Gastroesophageal sphincter (tissue), 4 donors: ENCODE measurements around the gene CHEK2. TPM values are rescaled to one million over a fixed set of nuclear protein-coding genes. Genes with fewer than 3 reads are reported as not detected.

Source experiments
- ATAC-seq: fragments of 150-250 bp; one replicate; pipeline ENCODE4 v1.9.1; 2016; ENCODE audit warnings: mild to moderate bottlenecking, moderate library complexity
- H3K27ac ChIP-seq, 4 donors: fragments of 200-600 bp; sonication (generic) in 3 of 4; 1 replicate in 3 of 4; 2 replicates in 1 of 4; pipeline ENCODE4 v1.5.1; 2016 to 2019
- H3K27me3 ChIP-seq: fragments of 200-600 bp; sonication (generic); one replicate; pipeline ENCODE4 v1.5.1; 2019
- H3K36me3 ChIP-seq, 2 donors: fragments of 200-600 bp; sonication (generic); one replicate each; pipeline ENCODE4 v1.5.1; 2019; ENCODE audit warnings: control low read depth in 1 of 2
- H3K4me1 ChIP-seq, 3 donors: fragments of 200-600 bp; sonication (generic); 1 replicate in 2 of 3; 2 replicates in 1 of 3; pipeline ENCODE4 v1.5.1; 2016 to 2019; ENCODE audit warnings: control low read depth in 2 of 3
- H3K4me3 ChIP-seq, 2 donors: fragments of 200-600 bp; sonication (generic); one replicate each; pipeline ENCODE4 v1.5.1; 2019; ENCODE audit warnings: mild to moderate bottlenecking in 1 of 2, moderate library complexity in 1 of 2
- H3K9me3 ChIP-seq, 3 donors: fragments of 200-600 bp; sonication (generic); one replicate each; pipeline ENCODE4 v1.5.1; 2017 to 2019; ENCODE audit warnings: control low read depth in 2 of 3
- EP300 ChIP-seq: sonication (generic); formaldehyde crosslinking; IDR thresholded peaks from one replicate; pipeline ENCODE4 v1.6.1; 2017; ENCODE audit warnings: antibody characterized with exemption, mild to moderate bottlenecking
- POLR2A ChIP-seq, 2 donors: fragments of 450-650 bp; IDR thresholded peaks; one replicate each; pipeline ENCODE4 v1.6.1; 2017; ENCODE audit warnings: antibody characterized with exemption in 2 of 2, mild to moderate bottlenecking in 2 of 2, moderate library complexity in 1 of 2
- POLR2AphosphoS5 ChIP-seq: sonication (generic); formaldehyde crosslinking; IDR thresholded peaks from one replicate; pipeline ENCODE4 v1.6.1; 2017; ENCODE audit warnings: antibody characterized with exemption
- WGBS, 2 donors: methylation state at CpG; one replicate each; pipeline ENCODE4 v1.1.5; 2018; ENCODE audit warnings: low coverage in 1 of 2; 5-methylcytosine and 5-hydroxymethylcytosine counted together
- total RNA-seq, 4 donors: library from RNA; depleted of rRNA; stranded (reverse); fragments of >200 nt; gene quantifications; one replicate each; pipeline ENCODE4 v1.1.0, GENCODE V29; 2016
- TF ChIP-seq, protein P1 (sequence below), 4 experiments: fragments of 200-600 bp in 2 of 4; fragments of 450-650 bp in 2 of 4; sonication (generic) in 1 of 4; IDR thresholded peaks; one replicate each; pipeline ENCODE4 v1.5.1; 2017 to 2019; ENCODE audit warnings: antibody characterized with exemption in 4 of 4, mild to moderate bottlenecking in 2 of 4, moderate library complexity in 2 of 4

Gene CHEK2
- total RNA-seq, 4 donors from 2014 or later, result 3.4 to 11.7 (median 4.8) TPM

DNA sequence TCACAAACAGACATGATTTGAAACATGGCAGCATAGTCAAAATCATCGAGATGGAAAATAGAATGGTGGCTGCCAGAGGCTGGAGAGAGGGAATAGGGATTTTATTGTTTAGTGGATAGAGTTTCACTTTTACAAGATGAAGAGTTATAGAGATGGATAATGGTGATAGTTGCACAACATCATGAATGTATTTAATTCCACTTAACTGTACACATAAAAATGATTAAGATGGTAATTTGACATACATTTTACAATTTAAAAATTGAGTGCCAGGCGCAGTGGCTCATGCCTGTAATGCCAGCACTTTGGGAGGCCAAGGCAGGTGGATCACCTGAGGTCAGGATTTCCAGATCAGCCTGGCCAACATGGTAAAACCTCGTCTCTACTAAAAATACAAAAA lies 83.2 kb downstream of the CHEK2 start:
- no peak overlapping the region for H3K4me3 ChIP-seq
- no peaks in the 10 kb centered on the region for H3K9me3 ChIP-seq
- H3K36me3 ChIP-seq, result no peaks in the 10 kb centered on the region
- no peaks in the 10 kb centered on the region for H3K27me3 ChIP-seq
- WGBS, 2 donors, result 80 to 82% methylated on average over 3 of the region's 3 CpGs
- H3K27ac ChIP-seq, result no peak overlapping the region
- TF ChIP-seq EP300, result no peak
- no peak for TF ChIP-seq POLR2A (IDR thresholded peaks at IDR 0.05)
- TF ChIP-seq, protein P1, sequence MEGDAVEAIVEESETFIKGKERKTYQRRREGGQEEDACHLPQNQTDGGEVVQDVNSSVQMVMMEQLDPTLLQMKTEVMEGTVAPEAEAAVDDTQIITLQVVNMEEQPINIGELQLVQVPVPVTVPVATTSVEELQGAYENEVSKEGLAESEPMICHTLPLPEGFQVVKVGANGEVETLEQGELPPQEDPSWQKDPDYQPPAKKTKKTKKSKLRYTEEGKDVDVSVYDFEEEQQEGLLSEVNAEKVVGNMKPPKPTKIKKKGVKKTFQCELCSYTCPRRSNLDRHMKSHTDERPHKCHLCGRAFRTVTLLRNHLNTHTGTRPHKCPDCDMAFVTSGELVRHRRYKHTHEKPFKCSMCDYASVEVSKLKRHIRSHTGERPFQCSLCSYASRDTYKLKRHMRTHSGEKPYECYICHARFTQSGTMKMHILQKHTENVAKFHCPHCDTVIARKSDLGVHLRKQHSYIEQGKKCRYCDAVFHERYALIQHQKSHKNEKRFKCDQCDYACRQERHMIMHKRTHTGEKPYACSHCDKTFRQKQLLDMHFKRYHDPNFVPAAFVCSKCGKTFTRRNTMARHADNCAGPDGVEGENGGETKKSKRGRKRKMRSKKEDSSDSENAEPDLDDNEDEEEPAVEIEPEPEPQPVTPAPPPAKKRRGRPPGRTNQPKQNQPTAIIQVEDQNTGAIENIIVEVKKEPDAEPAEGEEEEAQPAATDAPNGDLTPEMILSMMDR (IDR thresholded peaks at IDR 0.05), result no peak
- TF ChIP-seq POLR2AphosphoS5, result no peak
- H3K4me1 ChIP-seq, result no peaks in the 10 kb centered on the region
- ATAC-seq, result no peak

DNA sequence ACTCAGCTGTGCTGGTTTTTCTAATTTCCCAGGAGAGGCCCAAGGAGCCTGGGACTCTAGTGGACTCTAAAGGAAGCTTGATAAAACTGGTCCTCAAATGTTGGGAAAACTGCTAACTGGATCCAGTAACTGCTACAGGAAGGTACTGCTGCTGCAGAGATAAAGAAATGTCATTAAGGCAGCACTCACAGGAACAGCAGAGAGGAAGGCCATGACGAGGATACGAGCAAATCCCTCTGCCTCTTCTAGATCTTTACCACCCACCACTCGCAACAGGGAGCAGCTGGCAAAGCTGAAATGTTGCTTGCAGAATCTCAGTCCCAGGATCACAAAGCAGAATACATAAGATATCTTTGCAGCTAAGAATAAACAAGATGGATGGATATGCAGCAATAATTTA lies 85.4 kb downstream of the CHEK2 start:
- Histone ChIP-seq H3K4me1 (no peaks in the 10 kb centered on the region), H3K4me3 (no peak overlapping the region), H3K27me3 (no peaks in the 10 kb centered on the region), H3K9me3 (no peaks in the 10 kb centered on the region), H3K27ac (no peak overlapping the region), H3K36me3 (no peaks in the 10 kb centered on the region)
- 80 to 87% methylated on average over 3 of the region's 3 CpGs for WGBS, 2 donors
- no peak for ATAC-seq
- TF ChIP-seq, protein P1 (IDR thresholded peaks at IDR 0.05), result no peak
- TF ChIP-seq POLR2AphosphoS5 (no peak), EP300 (no peak), POLR2A (IDR thresholded peaks at IDR 0.05) (no peak)

DNA sequence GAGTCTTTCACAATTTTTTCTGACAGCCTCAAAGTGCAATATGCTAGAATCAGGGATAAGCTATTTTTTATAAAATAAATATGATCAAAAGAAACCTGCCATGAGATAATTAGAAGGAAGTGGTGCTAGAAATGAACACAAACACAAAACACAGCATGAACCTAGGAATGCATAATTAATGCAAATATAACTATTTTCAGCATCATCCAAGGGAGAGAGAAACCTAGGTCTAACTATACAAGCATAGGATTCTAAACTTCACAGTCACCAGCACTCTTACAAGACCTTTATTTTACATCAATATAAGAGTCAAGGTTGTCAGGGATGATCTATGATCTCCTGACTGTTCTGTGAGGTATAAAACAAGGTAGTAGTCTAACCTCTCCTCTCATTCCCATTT lies 91.2 kb downstream of the CHEK2 start:
- ATAC-seq, result no peak
- Histone ChIP-seq H3K27me3 (no peaks in the 10 kb centered on the region), H3K4me3 (no peak overlapping the region)

DNA sequence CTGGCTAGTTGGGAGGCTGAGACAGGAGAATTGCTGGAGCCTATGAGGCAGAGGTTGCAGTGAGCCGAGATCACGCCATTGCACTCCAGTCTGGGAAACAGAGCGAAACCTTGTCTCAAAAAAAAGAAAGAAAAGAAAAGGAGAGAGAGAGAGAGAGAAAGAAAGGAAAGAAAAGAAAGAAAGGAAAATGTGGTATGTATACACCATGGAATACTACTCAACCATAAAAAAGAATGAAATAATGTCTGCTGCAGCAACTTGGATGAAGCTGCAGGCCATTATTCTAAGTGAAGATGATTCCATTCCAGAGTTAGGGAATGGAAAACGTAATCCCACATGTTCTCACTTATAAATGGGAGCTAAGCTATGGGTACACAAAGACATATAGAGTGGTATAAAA lies 92.8 kb downstream of the CHEK2 start:
- no peak for TF ChIP-seq POLR2AphosphoS5
- TF ChIP-seq EP300, result no peak
- TF ChIP-seq, protein P1 (IDR thresholded peaks at IDR 0.05), result no peak
- no peak for TF ChIP-seq POLR2A (IDR thresholded peaks at IDR 0.05)
- H3K9me3 ChIP-seq, result no peaks in the 10 kb centered on the region
- H3K36me3 ChIP-seq, result no peaks in the 10 kb centered on the region
- no peak overlapping the region for H3K27ac ChIP-seq
- 96 to 100% methylated on average over 4 of the region's 4 CpGs for WGBS, 2 donors
- H3K27me3 ChIP-seq, result no peaks in the 10 kb centered on the region
- H3K4me3 ChIP-seq, result no peak overlapping the region
- ATAC-seq, result no peak
- H3K4me1 ChIP-seq, result no peaks in the 10 kb centered on the region

More for the DNA sequence above, 91.2 kb downstream of the CHEK2 start:
- Histone ChIP-seq H3K36me3 (no peaks in the 10 kb centered on the region), H3K27ac (no peak overlapping the region), H3K9me3 (no peaks in the 10 kb centered on the region), H3K4me1 (no peaks in the 10 kb centered on the region)
- no peak for TF ChIP-seq EP300
- TF ChIP-seq, protein P1 (IDR thresholded peaks at IDR 0.05), result no peak
- TF ChIP-seq POLR2AphosphoS5, result no peak
- no peak for TF ChIP-seq POLR2A (IDR thresholded peaks at IDR 0.05)

DNA sequence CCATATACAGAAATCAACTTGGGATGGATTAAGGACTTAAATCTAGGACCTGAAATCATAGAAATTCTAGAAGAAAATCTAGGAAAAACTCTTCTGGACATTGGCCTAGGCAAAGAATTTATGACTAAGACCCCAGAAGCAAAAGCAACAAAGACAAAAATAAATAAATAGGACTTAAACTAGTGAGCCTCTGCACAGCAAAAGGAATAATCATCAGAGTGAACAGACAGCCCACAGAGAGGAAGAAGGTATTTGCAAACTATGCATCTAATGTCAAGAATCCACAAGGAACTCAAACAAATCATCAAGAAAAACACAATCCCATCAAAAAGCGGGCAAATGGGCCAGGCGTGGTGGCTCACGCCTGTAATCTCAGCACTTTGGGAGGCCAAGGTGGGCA lies 94.4 kb downstream of the CHEK2 start:
- TF ChIP-seq POLR2A (IDR thresholded peaks at IDR 0.05) (no peak), POLR2AphosphoS5 (no peak), EP300 (no peak)
- TF ChIP-seq, protein P1 (IDR thresholded peaks at IDR 0.05), result no peak
- Histone ChIP-seq H3K4me3 (no peak overlapping the region), H3K4me1 (no peaks in the 10 kb centered on the region), H3K9me3 (no peaks in the 10 kb centered on the region), H3K27ac (no peak overlapping the region), H3K36me3 (no peaks in the 10 kb centered on the region), H3K27me3 (no peaks in the 10 kb centered on the region)
- WGBS, 2 donors, result 100% methylated on average over 3 of the region's 3 CpGs; no CpG with 5 or more reads in 1 of the 2 donors
- no peak for ATAC-seq
